IMR-90 (cell line): ENCODE measurements around the gene SLC51A. TPM values are rescaled to one million over a fixed set of nuclear protein-coding genes. Genes with fewer than 3 reads are reported as not detected.

Source experiments
- ATAC-seq: fragments of 200-7000 bp; cut with Tn5 transposase; 2 replicates; pipeline ENCODE4 v1.9.1; 2020; ENCODE audit warnings: low read depth, mild to moderate bottlenecking, moderate library complexity
- BruUV-seq: library from RNA; stranded (reverse); fragments of 400-500 nt; replicated peaks from 2 replicates; lab custom pipeline; 2021; lab: Mats Ljungman, UMichigan
- CTCF ChIA-PET: fragments of 300-600 bp; formaldehyde crosslinking; extraction: SDS; loops from one replicate; lab custom pipeline; 2021; ENCODE audit warnings: antibody characterized with exemption; lab: Yijun Ruan, JAX
- POLR2A ChIA-PET: fragments of 300-600 bp; sonication (Branson Sonifier 250); formaldehyde crosslinking; loops from one replicate; lab custom pipeline; 2022; ENCODE audit warnings: antibody characterized with exemption; ENCODE audit not compliant: unreplicated experiment; lab: Charles Lee
- DNase-seq: peaks from one replicate; pipeline ENCODE4 v3.0.0; 2013
- H2AFZ ChIP-seq: replicated peaks from 2 replicates; pipeline ENCODE3; 2013; ENCODE audit warnings: low read length, mild to moderate bottlenecking; ENCODE audit not compliant: poor library complexity
- H2AK5ac ChIP-seq: 2 replicates; pipeline ENCODE4 v1.6.1; 2013; ENCODE audit warnings: low read depth, low read length, inconsistent platforms
- H2AK9ac ChIP-seq: replicated peaks from 2 replicates; pipeline ENCODE3; 2013; ENCODE audit warnings: mild to moderate bottlenecking, low read depth, low read length, moderate library complexity; ENCODE audit not compliant: poor library complexity
- H2BK120ac ChIP-seq: 2 replicates; pipeline ENCODE4 v1.6.1; 2013; ENCODE audit warnings: low read depth, low read length, inconsistent platforms
- H2BK15ac ChIP-seq: 3 replicates; pipeline ENCODE4 v1.6.1; 2013; ENCODE audit warnings: low read depth, low read length, inconsistent platforms
- H2BK20ac ChIP-seq: 2 replicates; pipeline ENCODE4 v1.6.1; 2013; ENCODE audit warnings: low read depth, mild to moderate bottlenecking, inconsistent platforms, low read length, moderate library complexity
- H2BK5ac ChIP-seq: 2 replicates; pipeline ENCODE4 v1.6.1; 2013; ENCODE audit warnings: mild to moderate bottlenecking, low read depth, low read length, inconsistent platforms; ENCODE audit not compliant: poor library complexity, severe bottlenecking
- H3K14ac ChIP-seq: replicated peaks from 2 replicates; pipeline ENCODE4 v1.6.1; 2013; ENCODE audit warnings: low read depth, low read length, inconsistent platforms
- H3K18ac ChIP-seq: 2 replicates; pipeline ENCODE4 v1.6.1; 2013; ENCODE audit warnings: low read depth, low read length, control low read depth
- H3K23ac ChIP-seq: 2 replicates; pipeline ENCODE4 v1.6.1; 2013; ENCODE audit warnings: low read depth, low read length, inconsistent platforms
- H3K27ac ChIP-seq: 2 replicates; pipeline ENCODE4 v1.5.1; 2013; ENCODE audit warnings: mild to moderate bottlenecking, control low read depth, low read length; ENCODE audit not compliant: insufficient read depth
- H3K27me3 ChIP-seq: 2 replicates; pipeline ENCODE4 v1.6.1; 2013; ENCODE audit warnings: low read length; ENCODE audit not compliant: control insufficient read depth, insufficient read depth
- H3K36me3 ChIP-seq: 2 replicates; pipeline ENCODE4 v1.6.1; 2013; ENCODE audit warnings: low read length, mixed read lengths; ENCODE audit not compliant: control insufficient read depth, insufficient read depth
- H3K4ac ChIP-seq: 2 replicates; pipeline ENCODE4 v1.6.1; 2013; ENCODE audit warnings: low read depth, low read length, inconsistent platforms
- H3K4me1 ChIP-seq: 2 replicates; pipeline ENCODE4 v1.6.1; 2013; ENCODE audit warnings: low read length, mixed read lengths; ENCODE audit not compliant: control insufficient read depth, insufficient read depth
- H3K4me2 ChIP-seq: 2 replicates; pipeline ENCODE4 v1.6.1; 2013; ENCODE audit warnings: low read depth, mild to moderate bottlenecking, control low read depth, low read length, moderate library complexity
- H3K4me3 ChIP-seq: 2 replicates; pipeline ENCODE4 v1.5.1; 2013; ENCODE audit warnings: low read depth, mild to moderate bottlenecking, control low read depth, low read length, moderate library complexity; ENCODE audit not compliant: insufficient read depth
- H3K56ac ChIP-seq: 2 replicates; pipeline ENCODE4 v1.6.1; 2013; ENCODE audit warnings: low read length, inconsistent platforms; ENCODE audit not compliant: insufficient read depth; ENCODE audit errors: extremely low read depth
- H3K79me1 ChIP-seq, 2 experiments: 2 replicates each; pipeline ENCODE4 v1.6.1; 2013; ENCODE audit warnings: low read length in 2 of 2, inconsistent platforms in 1 of 2, low read depth in 1 of 2
- H3K9ac ChIP-seq: 2 replicates; pipeline ENCODE4 v1.6.1; 2013; ENCODE audit warnings: low read depth, low read length, control low read depth
- H3K9me1 ChIP-seq: 2 replicates; pipeline ENCODE4 v1.6.1; 2013; ENCODE audit warnings: low read length, inconsistent platforms; ENCODE audit not compliant: insufficient read depth
- H3K9me3 ChIP-seq: 2 replicates; pipeline ENCODE4 v1.6.1; 2013; ENCODE audit warnings: low read length; ENCODE audit not compliant: control insufficient read depth, insufficient read depth
- H4K20me1 ChIP-seq: 2 replicates; pipeline ENCODE4 v1.6.1; 2013; ENCODE audit warnings: low read length, inconsistent platforms; ENCODE audit not compliant: insufficient read depth
- H4K5ac ChIP-seq: 2 replicates; pipeline ENCODE4 v1.6.1; 2013; ENCODE audit warnings: mild to moderate bottlenecking, low read depth, low read length, control low read depth
- H4K8ac ChIP-seq, 2 experiments: 2 replicates each; pipeline ENCODE4 v1.6.1; 2013; ENCODE audit warnings: low read depth in 2 of 2, low read length in 2 of 2, control low read depth in 1 of 2, inconsistent platforms in 1 of 2
- H4K91ac ChIP-seq: 2 replicates; pipeline ENCODE4 v1.6.1; 2013; ENCODE audit warnings: low read depth, low read length, inconsistent platforms; ENCODE audit not compliant: insufficient read depth
- BHLHE40 ChIP-seq: fragments of 150-350 bp; IDR thresholded peaks from 2 replicates; pipeline ENCODE4 v1.6.1; 2016; ENCODE audit warnings: mild to moderate bottlenecking, low read depth, low read length
- CEBPB ChIP-seq: IDR thresholded peaks from 2 replicates; pipeline ENCODE4 v1.6.1; 2012; ENCODE audit warnings: low read depth, low read length, improper control_type of control experiment
- CHD1 ChIP-seq: IDR thresholded peaks from 2 replicates; pipeline ENCODE4 v1.6.1; 2012; ENCODE audit warnings: low read depth, low read length, improper control_type of control experiment
- CTCF ChIP-seq: conservative IDR thresholded peaks from 2 replicates; pipeline ENCODE4 v1.5.1; 2012; ENCODE audit warnings: mild to moderate bottlenecking, low read depth, low read length, improper control_type of control experiment
- ELK1 ChIP-seq: fragments of 150-350 bp; IDR thresholded peaks from 2 replicates; pipeline ENCODE4 v1.6.1; 2016; ENCODE audit warnings: low read depth, mild to moderate bottlenecking, low read length, moderate library complexity, borderline replicate concordance
- FOS ChIP-seq: fragments of 150-350 bp; IDR thresholded peaks from 2 replicates; pipeline ENCODE4 v1.6.1; 2016; ENCODE audit warnings: low read depth, low read length
- MAFK ChIP-seq: IDR thresholded peaks from 2 replicates; pipeline ENCODE4 v1.6.1; 2012; ENCODE audit warnings: low read depth, low read length, improper control_type of control experiment
- MAZ ChIP-seq: IDR thresholded peaks from 2 replicates; pipeline ENCODE4 v1.6.1; 2012; ENCODE audit warnings: low read depth, mild to moderate bottlenecking, low read length, improper control_type of control experiment, moderate library complexity, borderline replicate concordance
- MXI1 ChIP-seq: IDR thresholded peaks from 2 replicates; pipeline ENCODE4 v1.6.1; 2012; ENCODE audit warnings: low read depth, mild to moderate bottlenecking, low read length, moderate library complexity, borderline replicate concordance
- NFE2L2 ChIP-seq: fragments of 150-350 bp; IDR thresholded peaks from 2 replicates; pipeline ENCODE4 v1.6.1; 2016; ENCODE audit warnings: low read depth, mild to moderate bottlenecking, low read length
- POLR2A ChIP-seq: IDR thresholded peaks from 2 replicates; pipeline ENCODE4 v1.6.1; 2012; ENCODE audit warnings: mild to moderate bottlenecking, low read depth, low read length
- RAD21 ChIP-seq: IDR thresholded peaks from 2 replicates; pipeline ENCODE4 v1.6.1; 2012; ENCODE audit warnings: low read length, improper control_type of control experiment
- RCOR1 ChIP-seq: IDR thresholded peaks from 2 replicates; pipeline ENCODE4 v1.6.1; 2012; ENCODE audit warnings: mild to moderate bottlenecking, low read length, improper control_type of control experiment; ENCODE audit not compliant: insufficient replicate concordance
- RFX5 ChIP-seq: IDR thresholded peaks from 2 replicates; pipeline ENCODE4 v1.8.0; 2012; ENCODE audit warnings: low read depth, mild to moderate bottlenecking, low read length, moderate library complexity
- SMC3 ChIP-seq: fragments of 150-350 bp; IDR thresholded peaks from 2 replicates; pipeline ENCODE4 v1.6.1; 2016; ENCODE audit warnings: low read depth, mild to moderate bottlenecking, antibody characterized with exemption, low read length, moderate library complexity
- USF2 ChIP-seq: fragments of 150-350 bp; IDR thresholded peaks from 2 replicates; pipeline ENCODE4 v1.6.1; 2017; ENCODE audit warnings: mild to moderate bottlenecking, antibody characterized with exemption, low read length, low read depth
- WGBS, 2 experiments: methylation state at CpG; one replicate each; pipeline versions ENCODE4 v1.1.5 to v1.1.7; 2013; ENCODE audit warnings: missing lambda C conversion rate in 2 of 2; ENCODE audit not compliant: insufficient read length in 1 of 2; ENCODE audit errors: extremely low coverage in 2 of 2; 5-methylcytosine and 5-hydroxymethylcytosine counted together
- dilution Hi-C: fragments of 300-500 bp; cut with HindIII; formaldehyde crosslinking; loops from one replicate; pipeline ENCODE4 v1.14.3; 2018; ENCODE audit warnings: low sequenced_read_pairs; ENCODE audit not compliant: unreplicated experiment
- in situ Hi-C: fragments of 300-500 bp; cut with MboI; formaldehyde crosslinking; loops from 3 replicates; pipeline ENCODE4 v1.14.3; 2019; ENCODE audit warnings: low sequenced_read_pairs, inconsistent platforms, mixed read lengths
- intact Hi-C: fragments of 100-400 bp; cut with micrococcal nuclease; formaldehyde crosslinking; loops from 2 replicates; pipeline ENCODE4 v1.10.0; 2022
- polyA plus RNA-seq, 3 experiments: library from polyadenylated mRNA; depleted of rRNA; stranded (reverse); fragments of >200 nt; gene quantifications; 2 replicates each; pipeline ENCODE4 v1.2.3, GENCODE V29; 2012; ENCODE audit warnings: low replicate concordance in 1 of 3
- total RNA-seq: library from RNA; depleted of rRNA; stranded (reverse); fragments of >200 nt; gene quantifications from 2 replicates; pipeline ENCODE4 v1.2.3, GENCODE V29; 2012

SLC51A gene
- total and polyA plus RNA-seq, 2 of the 4 experiments (the other 2 are of a cell fraction): not detected

- Histone ChIP-seq H3K27me3 (no peaks in the 10 kb centered on the region), H3K9ac (no peak overlapping the region), H4K91ac (no peak overlapping the region), H3K4me3 (no peak overlapping the region), H3K18ac (no peak overlapping the region), H3K4me2 (no peak overlapping the region), H3K79me1 (no peaks in the 10 kb centered on the region), H3K9me3 (no peaks in the 10 kb centered on the region), H3K36me3 (no peaks in the 10 kb centered on the region), H3K4me1 (no peaks in the 10 kb centered on the region), H4K8ac (no peak overlapping the region), H3K56ac (no peak overlapping the region), H3K4ac (no peak overlapping the region), H2AFZ (no peak overlapping the region), H2AK9ac (no peak overlapping the region), H2BK5ac (no peak overlapping the region), H3K14ac (no peak overlapping the region), H2AK5ac (no peak overlapping the region), H3K9me1 (peaks cover 5% of the 10 kb centered on the region; the same call in 1 of the 2 replicates), H3K23ac (no peak overlapping the region), H2BK15ac (no peak overlapping the region), H4K20me1 (no peaks in the 10 kb centered on the region), H3K27ac (no peak overlapping the region), H2BK20ac (no peak overlapping the region), H2BK120ac (no peak overlapping the region), H4K5ac (no peak overlapping the region)
- CTCF ChIA-PET: no interaction called here
- in situ Hi-C loops (no loop called here), dilution Hi-C loops (no loop called here), intact Hi-C loops (no loop called here)
- WGBS, 2 experiments: no CpG with 5 or more reads among the region's 6 CpGs
- ATAC-seq: no peak
- no TSS peak for BruUV-seq
- DNase-seq: no peak
- POLR2A ChIA-PET: no interaction called here
- TF ChIP-seq FOS (no peak), SMC3 (no peak), MAFK (no peak), RAD21 (no peak), POLR2A (no peak), RCOR1 (no peak), MAZ (no peak), USF2 (no peak), ELK1 (no peak), NFE2L2 (no peak), RFX5 (no peak), MXI1 (no peak), BHLHE40 (no peak), CTCF (no peak), CEBPB (no peak), CHD1 (no peak)
These were observed 47.4 kb upstream of the SLC51A start for GRCh38 chr3:196168808-196169391.
